Bronchial epithelial cell (primary cell): ENCODE results near the gene FBXW7. TPM values are rescaled to one million over a fixed set of nuclear protein-coding genes. Genes with fewer than 3 reads are reported as not detected.
A peak's percentile ranks its signal among the peaks of the same experiment; 100 is the strongest.

Experiments
- DNase-seq: peaks from one replicate; pipeline ENCODE4 v3.0.0-alpha.2; 2010; ENCODE audit warnings: low read depth
- FAIRE-seq: peaks from 2 replicates; lab custom pipeline; 2011; peaks lifted over from hg19 to GRCh38; lab: Jason Lieb, UNC
- H3K27me3 ChIP-seq: 2 replicates; pipeline ENCODE4 v1.5.1; 2011; ENCODE audit warnings: low read length; ENCODE audit not compliant: control insufficient read depth, insufficient read depth
- H3K36me3 ChIP-seq: 2 replicates; pipeline ENCODE4 v1.5.1; 2011; ENCODE audit warnings: low read length; ENCODE audit not compliant: control insufficient read depth, insufficient read depth
- H3K4me3 ChIP-seq: 2 replicates; pipeline ENCODE4 v1.5.1; 2011; ENCODE audit warnings: mild to moderate bottlenecking, low read depth, low read length, control low read depth
- CTCF ChIP-seq: IDR thresholded peaks from 2 replicates; pipeline ENCODE4 v1.5.1; 2011; ENCODE audit warnings: mild to moderate bottlenecking, moderate library complexity, low read length, control low read depth, inconsistent platforms; ENCODE audit not compliant: insufficient read depth, severe bottlenecking
- total RNA-seq: library from RNA; depleted of rRNA; stranded (reverse); fragments of >200 nt; gene quantifications from 2 replicates; pipeline ENCODE4 v1.2.1, GENCODE V29; 2014

FBXW7 gene
- total RNA-seq, 1 donor from 2014 or later, result 145 TPM

- FAIRE-seq (no peak), DNase-seq (no peak)
- no peaks in the 10 kb centered on the region for H3K27me3 ChIP-seq
- H3K4me3 ChIP-seq, result peak overlapping the region; percentile 77
- peaks cover 6% of the 10 kb centered on the region for H3K36me3 ChIP-seq
- no peak for TF ChIP-seq CTCF
Observed at GRCh38 chr4:152534541-152535359, 1.1 kb downstream of the FBXW7 start.

- DNase-seq (no peak), FAIRE-seq (no peak)
- Histone ChIP-seq H3K4me3 (no peak overlapping the region), H3K36me3 (peaks cover 2% of the 10 kb centered on the region), H3K27me3 (no peaks in the 10 kb centered on the region)
- TF ChIP-seq CTCF, result no peak
Observed at GRCh38 chr4:152531479-152531878, 4.4 kb downstream of the FBXW7 start.

- FAIRE-seq, result no peak
Observed at GRCh38 chr4:152530600-152530999, 5.3 kb downstream of the FBXW7 start.

GRCh38 chr4:152529880-152530279 lies 6.0 kb downstream of the FBXW7 start:
- Histone ChIP-seq H3K27me3 (no peaks in the 10 kb centered on the region), H3K36me3 (peaks cover 2% of the 10 kb centered on the region), H3K4me3 (no peak overlapping the region)
- DNase-seq (no peak), FAIRE-seq (no peak)
- TF ChIP-seq CTCF, result no peak

More at GRCh38 chr4:152530600-152530999, 5.3 kb downstream of the FBXW7 start:
- TF ChIP-seq CTCF, result no peak
- no peaks in the 10 kb centered on the region for H3K27me3 ChIP-seq
- H3K36me3 ChIP-seq, result peaks cover 2% of the 10 kb centered on the region
- H3K4me3 ChIP-seq, result no peak overlapping the region
- DNase-seq, result no peak

GRCh38 chr4:152528060-152528459 lies 7.8 kb downstream of the FBXW7 start:
- DNase-seq (no peak), FAIRE-seq (no peak)
- H3K27me3 ChIP-seq, result no peaks in the 10 kb centered on the region
- TF ChIP-seq CTCF, result no peak
- H3K4me3 ChIP-seq, result no peak overlapping the region
- peaks cover 2% of the 10 kb centered on the region for H3K36me3 ChIP-seq
